ENCODE data around the gene SEZ6.

The SEZ6 gene

DNA sequence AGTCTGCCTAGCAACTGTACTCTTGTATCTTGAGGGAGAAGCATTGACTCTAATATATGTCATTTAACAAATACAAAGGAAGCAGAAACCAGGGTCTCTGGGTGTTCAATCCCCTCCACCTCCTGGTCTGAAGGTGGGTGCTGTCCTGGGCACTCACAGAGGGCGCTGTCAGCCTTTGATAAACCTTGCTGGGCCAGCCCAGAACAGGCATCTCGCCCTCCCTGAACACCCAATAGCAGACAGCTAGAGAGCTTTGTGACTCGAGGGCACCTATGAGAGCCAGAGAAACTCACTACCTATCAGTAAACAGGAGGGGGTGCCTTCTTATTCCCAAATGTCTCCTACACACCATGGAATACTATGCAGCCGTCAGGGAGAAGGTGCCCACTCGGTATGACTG, 30.8 kb upstream of the SEZ6 start:
- DNase-seq = no peak

DNA sequence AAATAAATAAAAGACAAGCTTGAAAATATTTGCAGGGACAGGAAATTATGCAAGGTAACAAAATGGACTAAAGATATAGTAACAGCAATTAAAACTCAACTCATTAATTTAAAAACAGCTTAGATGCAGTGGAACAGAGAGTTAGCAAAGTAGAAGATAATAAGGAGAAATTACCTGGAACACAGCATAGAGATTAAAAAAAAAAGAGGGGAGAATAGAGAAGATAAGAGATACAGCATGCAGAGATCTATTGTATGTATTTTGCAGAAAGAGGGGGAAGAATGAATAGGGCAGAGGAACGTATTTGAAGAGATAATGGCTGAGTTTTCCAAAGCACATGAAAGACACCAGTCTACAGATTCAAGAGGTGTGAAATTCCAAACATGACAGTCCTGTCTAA, 28.7 kb upstream of the SEZ6 start:
- DNase-seq = no peak

DNA sequence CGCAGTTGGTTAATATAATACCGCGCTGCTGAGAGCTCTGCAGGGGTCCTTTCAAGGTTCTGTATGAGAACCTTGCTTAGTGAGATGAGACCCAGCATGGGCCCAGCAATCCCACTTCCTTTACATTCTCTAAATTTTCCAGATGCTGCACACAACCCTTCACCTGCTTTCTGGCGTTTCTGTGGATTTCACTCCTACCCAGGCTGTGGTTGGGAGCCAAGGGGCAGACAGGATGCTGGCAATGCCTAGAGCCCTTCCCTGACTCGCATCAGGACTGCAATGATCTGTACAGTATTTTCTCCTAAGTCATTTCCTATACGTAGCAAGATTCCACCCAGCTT, 27.0 kb upstream of the SEZ6 start:
- DNase-seq = no peak

DNA sequence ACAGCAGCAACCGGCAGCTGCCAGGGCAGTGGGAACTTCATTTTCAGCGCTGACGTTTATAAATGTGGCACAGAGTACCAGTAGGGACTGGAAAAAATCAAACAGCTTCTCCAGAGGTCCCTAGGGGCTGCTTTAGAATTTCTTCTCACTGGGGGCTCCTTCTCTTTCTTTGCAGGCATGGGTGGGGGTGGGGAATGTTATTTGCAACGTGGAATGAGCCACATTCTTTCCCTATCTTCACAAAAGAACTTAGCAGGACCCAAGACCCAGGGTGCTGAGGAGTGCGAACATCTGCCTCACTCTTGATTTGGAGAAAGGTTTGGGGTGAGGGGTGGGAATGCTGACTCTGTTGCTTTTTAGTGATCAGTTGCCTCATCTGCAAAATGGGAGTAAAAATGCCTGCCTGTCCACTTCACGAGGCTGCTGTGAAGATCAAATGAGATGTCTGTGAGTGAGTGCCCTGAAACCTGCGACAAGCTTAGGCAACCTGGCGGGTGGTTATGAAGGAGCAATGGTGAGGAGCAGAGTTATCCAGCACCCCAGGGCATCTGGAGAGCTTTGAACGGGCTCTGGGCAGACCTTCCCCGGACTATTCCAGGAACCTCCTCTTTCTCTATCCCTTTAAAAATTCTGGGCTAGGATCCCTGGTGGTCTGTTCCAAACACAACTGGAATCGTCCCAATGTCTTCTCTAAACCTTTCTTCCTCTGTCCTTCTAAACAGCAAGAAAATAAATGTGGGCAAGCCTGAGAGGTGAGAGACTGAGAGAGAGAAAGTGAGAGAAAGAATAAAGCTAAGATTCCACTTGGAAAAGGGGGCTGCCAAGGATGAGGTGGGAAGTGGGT, 26.4 kb upstream of the SEZ6 start:
- DNase-seq = no peak

DNA sequence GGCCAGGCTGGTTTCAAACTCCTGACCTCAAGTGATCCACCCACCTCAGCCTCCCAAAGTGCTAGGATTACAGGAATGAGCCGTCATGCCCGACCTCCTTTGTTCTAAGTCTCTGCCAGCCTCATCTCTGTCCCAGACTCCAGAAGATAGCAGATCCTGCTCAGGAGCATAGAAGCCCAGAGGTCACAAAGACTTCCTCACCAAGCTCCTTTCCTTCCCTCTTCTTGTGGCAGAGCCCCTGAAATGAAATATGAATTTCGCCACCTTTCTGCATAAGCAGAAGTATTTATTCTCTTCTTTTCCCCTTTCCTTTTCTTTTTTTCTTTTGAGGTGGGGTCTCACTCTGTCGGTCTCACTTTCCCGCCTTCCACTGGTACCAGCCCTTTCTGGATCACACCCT, 25.7 kb upstream of the SEZ6 start:
- DNase-seq = no peak

DNA sequence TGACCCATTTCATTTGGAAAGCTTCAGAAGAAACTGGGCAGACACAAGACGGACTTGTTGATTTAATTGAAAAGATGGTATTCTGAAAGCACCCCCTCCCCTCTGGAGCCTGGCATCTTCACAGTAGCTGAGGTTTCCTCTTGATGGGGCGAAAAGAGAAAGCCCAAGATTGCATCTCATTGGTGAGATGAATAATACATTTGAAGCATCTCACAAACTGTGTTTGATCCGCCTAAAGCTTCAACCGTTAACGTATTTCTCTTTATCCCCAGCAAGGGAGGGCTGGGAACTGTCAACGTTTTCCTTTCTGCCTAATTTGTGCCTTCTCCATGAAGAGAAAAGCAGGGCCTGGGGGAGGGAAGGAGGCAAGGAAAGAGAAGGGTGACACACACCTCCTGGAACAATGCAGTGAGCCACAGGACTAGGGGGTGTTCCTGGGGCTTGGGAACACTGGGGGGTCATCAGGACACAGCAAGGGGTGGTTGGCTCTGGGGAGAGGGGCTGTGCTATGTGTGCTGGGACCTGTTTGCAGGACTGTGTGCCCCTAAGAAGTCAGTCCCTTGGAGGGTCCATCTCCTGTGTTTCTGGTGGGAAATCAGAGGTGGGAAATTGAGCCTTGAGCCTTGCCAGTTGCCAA, 18.6 kb upstream of the SEZ6 start:
- DNase-seq = no peak

DNA sequence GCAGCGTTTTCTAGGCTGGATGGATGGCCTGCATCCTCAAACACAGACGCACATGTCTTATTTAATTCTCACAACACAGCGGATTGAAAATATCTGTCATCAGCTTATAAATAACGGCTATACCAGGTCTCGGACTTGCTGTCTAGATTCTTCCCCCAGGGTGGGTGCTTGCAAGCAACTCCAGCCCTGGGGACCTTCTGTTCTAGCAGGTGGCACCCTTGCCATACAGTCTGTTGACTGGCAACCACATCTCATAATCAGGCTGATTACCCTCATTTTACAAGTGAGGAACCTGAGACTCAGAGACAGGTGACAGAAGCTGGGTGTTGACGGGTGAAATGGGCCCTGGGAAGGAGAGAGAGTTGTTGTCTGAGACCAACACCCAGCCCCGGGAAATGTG, 16.2 kb upstream of the SEZ6 start:
- no peak for DNase-seq

DNA sequence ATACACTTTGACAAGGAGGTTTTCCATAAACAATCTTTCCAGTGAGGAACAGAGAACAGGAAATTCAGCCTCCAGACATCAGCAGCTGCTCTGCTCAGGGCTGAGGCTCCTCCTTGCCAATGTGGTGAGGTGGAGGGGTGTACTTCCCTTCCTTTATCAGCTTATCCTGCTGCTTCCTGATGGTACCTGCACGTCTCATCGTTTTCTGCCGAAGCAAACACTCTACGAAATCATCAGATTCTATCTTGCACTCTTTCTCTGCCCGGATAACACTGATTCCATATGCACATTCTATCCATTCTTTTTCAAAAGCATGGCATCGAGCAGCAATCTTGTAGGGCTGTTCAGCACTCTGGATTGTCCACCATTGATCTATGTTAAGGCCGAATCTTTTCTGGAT, 15.4 kb upstream of the SEZ6 start:
- DNase-seq = no peak

DNA sequence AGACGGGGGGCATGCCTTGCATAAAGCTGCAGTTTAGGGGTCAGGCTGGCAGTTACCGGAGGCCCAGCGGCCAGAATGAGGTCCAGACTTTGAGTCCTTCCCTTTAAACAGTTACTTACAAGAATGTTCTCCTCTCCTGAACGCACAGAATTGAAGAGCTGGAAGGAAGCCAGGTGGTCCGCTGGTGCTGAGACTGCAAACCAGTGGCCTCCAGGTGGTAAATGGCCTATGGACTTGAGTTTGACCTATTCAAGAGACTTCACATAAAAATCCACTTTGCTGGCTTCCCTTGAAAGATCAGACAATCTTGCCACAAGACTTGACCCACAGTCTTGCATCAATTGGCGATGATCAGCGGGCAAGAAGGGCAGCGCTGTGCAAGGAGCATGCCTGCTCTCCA, 14.7 kb upstream of the SEZ6 start:
- DNase-seq = no peak

DNA sequence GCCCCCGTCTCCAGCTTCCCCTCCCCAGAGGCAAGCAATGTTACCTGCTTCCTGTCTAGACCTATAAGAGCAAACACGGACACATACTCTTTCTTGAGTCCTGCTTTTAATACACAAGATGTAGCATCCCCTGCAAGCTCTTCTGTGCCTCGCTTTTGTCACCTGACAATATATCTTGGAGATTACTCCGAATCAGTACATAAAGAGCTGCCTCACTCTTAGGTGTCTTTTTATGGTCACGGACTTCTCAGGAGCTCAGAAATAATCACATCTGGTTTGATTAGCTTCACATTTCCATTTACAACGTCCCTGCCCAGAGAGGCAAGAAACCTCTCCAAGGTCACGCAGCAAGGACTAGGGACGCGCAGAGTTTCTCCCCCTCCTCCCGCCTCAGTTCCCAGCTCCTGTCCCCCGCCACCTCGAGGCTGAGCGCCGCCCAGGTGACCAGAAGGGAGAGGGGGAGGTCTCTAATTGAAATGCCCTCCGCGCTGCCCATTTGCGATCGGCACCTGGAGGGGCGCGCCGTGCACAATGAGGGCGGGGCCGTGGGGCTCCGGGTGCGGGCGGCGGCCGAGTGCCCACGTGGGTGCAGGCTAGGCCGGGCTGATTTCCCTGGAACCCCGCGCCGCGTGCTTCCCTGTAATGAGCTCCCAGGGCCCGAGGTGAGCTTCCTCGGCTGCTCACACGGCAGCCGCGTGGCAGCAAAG, 13.8 kb upstream of the SEZ6 start:
- no peak for DNase-seq

DNA sequence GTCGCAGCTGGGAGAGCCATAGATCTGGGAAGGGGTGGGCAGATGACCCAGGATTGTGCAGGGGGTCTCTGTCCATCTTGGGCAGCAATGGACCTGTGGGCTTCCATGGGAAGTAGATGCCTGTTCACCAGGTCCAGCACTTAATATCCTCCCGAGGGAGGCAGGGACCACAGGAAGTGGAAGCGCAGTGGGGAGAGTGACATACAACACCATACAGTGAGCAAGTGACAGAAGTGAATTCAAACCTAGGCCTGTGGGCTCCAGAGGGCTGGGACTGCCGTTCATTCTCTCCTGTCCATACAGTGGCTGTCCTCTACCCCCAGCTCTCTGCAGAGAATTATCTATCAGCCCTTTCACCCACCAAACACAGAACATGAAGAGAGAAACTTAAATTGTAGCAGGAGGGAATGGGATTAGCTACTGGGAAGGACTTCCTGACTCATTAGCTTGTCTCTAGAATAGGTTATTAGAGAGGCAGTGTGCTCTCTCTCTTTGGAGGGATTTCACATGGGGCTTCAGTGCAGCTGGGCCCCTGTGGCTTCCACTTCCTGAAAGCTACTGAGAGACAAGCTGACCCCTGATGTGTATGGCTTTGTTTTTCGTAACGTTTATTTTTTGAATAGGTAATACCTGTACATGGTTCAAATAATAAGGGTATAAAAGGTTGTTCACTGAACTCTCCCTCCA, 13.1 kb upstream of the SEZ6 start:
- no peak for DNase-seq

DNA sequence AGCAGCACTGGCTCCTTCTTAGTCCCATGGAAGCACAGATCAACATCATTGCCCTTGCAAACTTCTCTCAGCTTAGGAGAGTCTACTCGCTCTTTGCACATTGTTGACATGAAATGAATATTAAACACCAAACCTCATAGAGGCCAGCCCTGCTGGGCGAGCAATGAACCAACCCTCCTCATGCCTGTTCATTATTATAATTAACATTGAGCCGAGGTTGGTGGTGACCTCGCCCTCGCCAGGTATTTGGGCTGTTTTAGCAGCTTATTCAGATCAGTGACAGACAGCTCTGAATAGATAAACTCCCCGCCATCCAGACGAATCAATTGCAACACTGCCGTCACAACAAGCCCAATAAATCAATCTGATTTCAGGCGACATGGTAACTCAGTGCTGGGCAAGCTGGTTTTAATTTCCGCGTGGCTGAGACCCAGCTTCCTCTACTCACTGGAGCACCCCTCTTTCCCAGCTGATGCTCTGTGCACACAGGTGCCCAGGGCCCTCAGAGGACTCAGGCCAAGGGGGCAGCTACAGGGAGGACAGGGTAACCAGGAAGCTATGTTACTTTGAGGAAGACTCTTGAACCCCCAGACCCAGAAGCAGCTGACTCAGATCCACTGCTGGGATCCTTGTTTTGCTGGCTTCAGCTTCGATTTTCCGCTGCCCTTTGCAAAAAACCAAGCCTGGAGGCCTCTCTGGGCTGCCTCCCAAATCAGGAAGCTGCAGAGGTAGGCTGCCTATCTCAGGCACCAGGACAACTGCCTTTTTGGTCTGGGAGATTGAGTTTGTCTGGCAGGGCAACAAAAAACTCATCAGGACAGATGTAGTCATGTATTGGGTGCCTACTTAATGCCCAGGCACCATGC, 10.7 kb upstream of the SEZ6 start:
- DNase-seq = no peak

DNA sequence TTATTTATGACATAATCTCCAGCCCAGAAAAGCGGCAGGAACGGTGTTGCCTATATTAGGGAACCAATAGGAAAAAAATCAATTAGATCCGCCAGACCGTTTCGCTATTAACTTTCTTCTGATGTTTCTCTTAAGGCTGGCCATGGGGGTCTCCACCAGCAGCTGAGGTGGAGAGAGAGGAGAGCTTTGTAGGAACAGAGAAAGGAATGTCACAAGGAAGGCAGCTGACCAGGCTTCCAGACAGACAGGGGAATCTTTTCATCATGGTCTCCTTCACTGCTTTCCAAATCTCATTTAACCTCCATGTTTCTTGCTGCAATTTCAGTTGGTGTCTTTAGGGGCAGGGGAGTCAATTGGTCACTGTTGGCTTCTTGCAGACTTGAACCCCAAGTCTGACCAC, 8.9 kb upstream of the SEZ6 start:
- DNase-seq = no peak

DNA sequence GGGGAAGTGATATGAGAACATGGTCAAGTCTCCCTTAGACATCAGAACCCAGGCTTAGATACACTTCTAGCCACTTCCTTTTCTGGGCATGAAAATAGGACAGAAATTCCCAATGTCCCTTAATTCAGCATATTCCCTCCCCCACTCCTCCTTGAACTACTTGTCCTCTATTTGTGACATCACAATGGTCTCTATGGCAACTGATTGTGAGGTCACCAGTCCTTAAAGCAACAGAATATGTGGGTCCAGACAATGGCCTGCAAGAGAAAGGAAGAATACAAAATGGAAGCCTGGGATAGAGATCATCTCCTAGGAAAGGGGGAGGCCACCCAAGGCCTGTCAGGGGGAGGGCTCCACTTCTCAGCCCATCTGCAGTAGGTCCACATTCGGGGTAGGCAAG, 6.7 kb upstream of the SEZ6 start:
- DNase-seq = no peak

DNA sequence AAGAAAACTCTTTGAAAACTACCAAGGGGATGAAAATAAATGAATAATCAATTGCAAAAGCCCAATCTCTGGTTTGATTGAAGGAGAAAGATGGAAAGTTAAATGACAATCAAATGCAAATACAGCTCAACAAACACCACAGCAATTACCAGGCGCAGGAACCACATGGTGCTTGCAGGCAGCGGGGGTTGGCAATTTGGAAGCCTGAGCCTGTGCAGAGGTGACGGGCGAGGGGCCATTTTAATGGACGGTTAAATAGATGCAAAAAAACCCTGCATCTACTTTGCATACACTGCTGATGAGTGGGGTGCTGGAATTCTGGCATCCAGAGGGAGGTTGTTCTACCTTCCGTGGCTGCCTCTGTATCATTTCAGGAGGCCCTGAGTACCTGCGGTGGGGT, 4.8 kb upstream of the SEZ6 start:
- no peak for DNase-seq

DNA sequence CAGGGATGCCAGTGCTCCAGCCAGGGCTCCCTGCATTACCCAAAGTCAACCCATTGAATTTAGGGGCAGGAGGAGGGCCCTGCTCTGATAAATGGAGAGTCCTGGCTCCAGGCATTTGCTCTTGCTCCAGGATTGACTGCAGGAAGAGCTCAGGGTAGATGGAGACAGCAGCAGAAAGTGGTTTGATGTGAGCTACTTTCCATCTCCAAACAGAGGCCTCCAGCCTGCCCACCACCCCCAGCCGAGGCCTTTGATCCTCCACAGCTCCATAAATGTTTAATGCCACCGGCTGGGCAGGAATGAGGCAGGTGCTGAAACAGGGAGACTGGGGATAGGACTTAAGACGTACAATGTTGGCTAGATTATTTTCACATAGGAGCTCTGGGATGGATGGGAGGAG, 4.3 kb upstream of the SEZ6 start:
- DNase-seq = no peak

DNA sequence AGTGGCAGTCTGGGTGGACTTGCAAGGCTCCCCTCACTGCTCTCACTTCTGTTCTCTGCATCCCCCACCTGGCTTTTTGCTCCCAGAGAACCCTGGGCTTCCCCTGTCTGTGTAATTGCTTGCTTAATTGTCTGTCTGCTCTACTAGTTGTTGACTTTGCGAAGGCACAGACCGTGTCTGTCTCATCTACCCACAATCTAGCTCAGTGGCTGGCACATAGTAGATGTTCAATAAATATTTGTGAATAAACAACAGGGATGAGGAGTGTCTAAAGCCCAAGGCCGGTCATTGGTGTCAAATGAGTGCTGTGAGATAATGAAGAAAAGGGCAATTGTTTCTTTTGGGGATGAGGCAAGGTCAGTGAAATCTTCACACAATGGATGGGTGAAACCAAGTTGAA, 2.8 kb upstream of the SEZ6 start:
- no peak for DNase-seq

DNA sequence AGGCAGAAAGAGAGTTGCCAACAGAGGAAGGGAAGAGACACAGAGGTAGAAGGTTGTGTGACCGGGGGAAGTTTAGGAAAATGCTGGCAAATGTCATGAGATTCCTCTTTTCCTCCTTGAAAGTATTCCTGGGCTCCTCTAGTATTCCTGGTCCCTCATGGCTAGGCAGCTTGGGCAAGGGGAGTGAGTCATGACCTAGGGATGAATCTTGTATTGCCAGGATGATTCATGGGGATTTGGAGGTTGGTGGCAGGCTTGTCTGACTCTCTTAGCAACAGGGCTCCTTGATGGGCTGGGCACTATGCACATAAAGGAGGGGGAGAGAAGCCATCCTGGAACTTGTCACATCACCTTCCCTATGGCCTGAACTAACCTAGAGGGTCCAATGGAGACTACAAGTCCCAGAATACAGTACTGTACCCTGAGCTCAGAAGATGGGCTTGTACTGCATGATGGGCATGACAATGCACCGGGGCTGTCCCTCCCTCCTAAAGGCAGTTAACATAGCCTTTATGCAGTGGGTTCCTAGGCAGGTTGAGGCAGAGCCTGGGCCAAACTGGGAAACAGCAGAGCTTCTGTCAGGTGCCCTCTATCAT, 2.1 kb upstream of the SEZ6 start:
- DNase-seq = no peak

DNA sequence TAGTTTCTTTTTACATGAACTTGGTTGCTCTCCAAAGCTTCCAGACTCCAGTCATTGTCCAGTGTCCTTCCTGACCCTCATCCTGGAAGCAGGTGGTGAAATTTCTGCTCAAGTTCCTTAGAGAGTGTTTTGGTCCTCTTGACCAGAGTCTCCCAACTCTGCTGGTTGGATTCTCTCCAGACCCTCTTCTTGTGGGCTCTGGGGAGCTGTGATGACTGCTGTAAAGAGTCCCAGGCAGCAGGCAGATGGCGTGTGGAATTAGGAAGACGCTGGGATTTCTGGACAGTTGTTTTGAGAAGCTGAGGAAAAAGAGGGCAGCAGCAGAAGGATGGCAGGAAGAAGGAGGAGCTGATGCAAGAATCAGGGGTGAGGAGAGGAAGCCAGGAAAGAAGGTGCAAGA, 1.6 kb upstream of the SEZ6 start:
- DNase-seq = no peak

DNA sequence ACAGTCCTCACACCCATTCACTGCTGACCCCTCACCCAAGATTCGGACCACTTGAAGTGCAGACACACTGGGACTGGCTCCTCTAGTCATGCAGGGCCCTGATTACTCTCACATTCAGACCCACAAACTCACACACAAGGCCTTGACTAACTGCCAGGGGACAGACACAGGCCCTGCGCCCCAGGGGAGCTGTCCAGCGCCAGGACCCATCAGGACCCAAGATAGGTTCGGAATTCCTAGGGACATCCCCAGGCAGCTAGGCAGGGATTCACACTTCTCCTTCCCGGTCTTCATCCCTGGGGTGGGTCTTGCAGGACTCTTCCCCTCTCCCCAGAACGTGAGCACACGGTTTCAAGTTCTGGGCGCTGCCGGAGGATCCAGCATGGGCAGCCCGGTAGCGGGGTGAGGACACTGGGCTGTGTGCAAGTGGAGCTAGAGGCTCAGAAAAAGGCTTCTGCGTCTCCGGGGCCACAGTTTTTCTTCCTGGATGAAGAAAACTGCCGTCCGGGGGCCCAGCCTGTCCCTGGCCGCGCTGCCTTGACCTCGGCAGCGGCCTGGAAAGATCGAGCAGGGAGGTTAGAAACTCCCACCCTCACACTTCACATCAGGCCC, 1.6 kb downstream of the SEZ6 start:
- DNase-seq = no peak

DNA sequence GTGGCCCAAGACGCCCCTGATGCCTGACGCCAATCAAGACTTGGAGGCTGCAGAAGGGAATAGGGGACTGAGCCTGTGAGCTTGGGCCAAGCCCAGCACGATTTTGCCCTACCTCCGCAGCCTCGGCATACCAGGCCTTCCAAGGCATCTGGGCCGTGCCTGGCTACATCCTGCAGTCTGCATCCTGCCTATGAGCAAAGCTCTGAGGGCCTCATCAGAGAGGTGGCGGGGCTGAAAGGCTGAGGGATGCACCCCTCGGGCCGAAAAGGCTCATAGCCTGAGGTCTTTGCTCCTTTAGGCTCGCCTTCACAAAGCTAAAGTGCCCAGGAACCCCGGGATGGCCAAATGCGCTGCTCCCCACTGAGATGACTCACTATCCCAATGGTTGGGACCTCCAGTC, 2.5 kb downstream of the SEZ6 start:
- DNase-seq = no peak

DNA sequence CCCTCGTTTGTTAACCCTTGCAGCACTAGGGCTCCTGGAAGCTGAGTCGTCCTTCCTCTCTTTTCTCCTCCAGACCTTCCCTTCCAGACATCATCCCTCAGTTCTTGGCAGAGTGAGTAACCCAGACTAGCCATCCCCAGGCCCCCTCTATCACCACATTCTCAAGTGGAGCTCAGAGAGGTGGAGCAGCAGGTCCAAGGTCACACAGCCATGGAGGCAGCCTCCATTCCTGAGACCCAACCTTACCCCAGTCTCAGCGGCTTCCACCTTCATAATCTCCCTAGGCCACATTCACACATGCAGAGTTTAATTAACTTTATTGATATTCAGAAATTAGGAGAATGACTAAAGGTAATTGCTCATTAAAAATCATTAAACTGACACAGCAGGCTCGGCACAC, 3.0 kb downstream of the SEZ6 start:
- DNase-seq = no peak
